NOMO-1 (cell line): ENCODE measurements around the gene CST5.
"Not testable (repeated sequence)": the region's sequence is repeated elsewhere in the genome, so short reads cannot be mapped to it uniquely, and the experiment has no call there.

ENCODE experiments used
- DNase-seq, 2 experiments: peaks; one replicate each; lab custom pipeline; 2025; ENCODE audit not compliant: unreplicated experiment in 2 of 2; lab: John Stamatoyannopoulos, UW

CST5 gene, protein sequence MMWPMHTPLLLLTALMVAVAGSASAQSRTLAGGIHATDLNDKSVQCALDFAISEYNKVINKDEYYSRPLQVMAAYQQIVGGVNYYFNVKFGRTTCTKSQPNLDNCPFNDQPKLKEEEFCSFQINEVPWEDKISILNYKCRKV

DNA sequence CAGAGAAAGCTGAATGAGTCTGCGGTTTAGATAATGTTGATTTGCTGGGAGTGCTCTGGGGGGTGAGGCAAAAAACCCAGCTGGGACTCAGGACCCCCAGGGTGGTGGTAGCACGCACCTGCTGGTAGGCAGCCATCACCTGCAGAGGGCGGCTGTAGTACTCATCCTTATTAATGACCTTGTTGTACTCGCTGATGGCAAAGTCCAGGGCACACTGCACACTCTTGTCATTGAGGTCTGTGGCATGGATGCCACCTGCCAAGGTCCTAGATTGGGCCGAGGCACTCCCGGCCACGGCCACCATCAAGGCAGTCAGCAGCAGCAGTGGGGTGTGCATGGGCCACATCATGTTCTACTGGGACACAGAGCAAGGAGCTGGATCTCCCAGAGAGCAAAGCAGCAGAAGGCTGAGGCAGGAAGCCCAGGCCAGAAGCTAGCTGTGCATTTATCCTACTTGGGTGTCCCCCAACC is at the start of gene CST5:
Gene CST5, minus strand, starts transcription at position 421 of the 471 bp plus-strand sequence. Its CDS starts 72 bp downstream, at position 349.
- DNase-seq = no peak

DNA sequence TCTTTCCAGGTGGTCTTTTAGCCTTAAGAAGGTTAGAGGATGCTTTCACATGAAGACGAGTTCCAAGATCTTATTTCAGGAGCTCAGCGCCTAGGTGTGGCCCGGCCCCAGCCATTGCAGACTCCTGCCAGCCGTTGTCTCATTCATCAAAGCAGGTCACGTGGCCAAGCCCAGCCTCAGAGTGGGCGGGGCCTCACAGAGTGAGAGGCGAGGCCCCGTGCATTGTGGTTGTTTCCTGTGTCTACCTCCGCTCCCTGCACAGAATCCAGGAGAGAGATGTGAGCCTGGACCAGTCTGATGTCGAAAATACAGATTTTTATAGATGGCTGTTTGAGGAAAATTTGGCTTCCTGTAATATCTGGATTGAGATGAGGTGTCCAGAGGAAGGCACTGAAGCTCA is 49.2 kb upstream of the CST5 start:
- no peak for DNase-seq

DNA sequence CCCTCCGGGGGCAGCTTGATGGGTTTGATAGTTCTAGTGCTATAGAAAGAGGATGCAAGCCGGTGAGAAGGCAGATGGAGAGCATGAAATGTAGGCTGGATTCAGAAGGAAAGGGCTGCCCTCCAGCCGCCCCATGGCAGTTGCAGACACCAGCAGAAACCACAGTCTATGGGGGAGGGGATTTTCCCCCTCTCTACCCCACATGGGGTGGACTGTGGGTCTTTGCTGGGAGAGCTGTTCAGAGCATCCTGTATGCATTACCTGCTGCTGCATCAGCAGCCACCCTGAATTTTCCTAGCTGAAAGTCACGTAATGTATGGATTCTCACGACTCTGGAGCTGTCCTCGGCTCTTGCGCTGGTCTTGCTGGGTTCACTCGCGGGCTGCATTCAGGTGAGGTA is 48.8 kb upstream of the CST5 start:
- no peak for DNase-seq

DNA sequence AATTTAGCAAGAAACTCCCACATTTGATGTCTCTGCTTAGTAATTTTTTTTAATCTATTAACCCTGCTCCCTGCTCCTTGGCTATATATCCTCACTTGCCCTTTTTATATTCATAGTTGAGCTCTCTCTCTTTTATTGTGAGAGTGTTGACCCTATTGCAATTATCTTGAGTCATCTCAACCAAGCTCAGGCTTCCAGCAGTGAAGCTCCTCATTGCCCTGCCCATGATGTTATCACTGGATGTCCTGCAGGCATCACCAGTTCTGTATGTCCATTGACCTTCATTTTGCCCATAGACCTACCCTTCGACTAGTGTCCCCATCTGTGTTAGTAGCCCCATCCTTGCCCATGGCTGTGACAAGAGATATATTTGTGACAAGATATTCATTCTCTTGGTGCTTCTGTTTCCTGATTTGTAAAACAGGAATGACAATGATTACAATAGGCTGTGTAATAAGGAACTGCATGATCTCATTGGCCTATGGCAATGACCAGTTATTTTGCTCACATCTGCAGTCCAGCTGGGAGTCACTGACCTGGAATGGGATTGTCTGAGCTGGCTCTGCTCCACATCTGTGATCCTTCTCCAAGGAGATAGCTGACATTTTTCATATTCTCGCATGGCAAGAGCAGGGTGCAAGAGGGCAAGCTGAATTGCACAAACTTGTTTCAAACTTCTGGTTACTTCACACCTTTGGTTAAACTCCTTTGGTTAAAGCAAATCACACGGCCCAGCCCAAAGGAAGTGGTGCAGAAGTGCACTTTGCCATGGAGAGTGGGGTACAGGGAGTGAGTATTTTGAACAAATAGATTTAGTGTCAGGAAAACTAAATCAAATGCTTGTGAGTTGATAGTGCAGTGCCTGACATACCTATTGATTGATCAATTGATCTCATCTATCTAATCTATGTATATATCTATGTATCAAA is 47.7 kb upstream of the CST5 start:
- DNase-seq = no peak

DNA sequence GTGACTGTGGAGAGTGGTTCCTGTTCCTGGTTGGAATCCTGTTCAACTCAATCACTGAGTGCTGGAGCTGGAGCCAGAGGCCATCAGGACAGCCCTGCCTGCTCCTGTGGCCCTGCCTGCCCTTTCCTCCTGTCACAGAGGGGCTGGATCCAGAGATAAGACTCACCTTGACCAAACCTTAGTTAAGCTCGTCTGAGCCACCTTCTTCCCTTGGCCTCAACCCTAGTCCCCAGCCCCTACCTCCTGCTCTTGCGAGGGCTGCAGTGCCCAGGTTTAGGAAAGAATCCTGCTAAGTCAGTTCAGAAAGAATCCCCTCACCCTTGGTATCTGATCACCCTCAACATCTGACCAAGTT is 47.0 kb upstream of the CST5 start:
- no peak for DNase-seq

DNA sequence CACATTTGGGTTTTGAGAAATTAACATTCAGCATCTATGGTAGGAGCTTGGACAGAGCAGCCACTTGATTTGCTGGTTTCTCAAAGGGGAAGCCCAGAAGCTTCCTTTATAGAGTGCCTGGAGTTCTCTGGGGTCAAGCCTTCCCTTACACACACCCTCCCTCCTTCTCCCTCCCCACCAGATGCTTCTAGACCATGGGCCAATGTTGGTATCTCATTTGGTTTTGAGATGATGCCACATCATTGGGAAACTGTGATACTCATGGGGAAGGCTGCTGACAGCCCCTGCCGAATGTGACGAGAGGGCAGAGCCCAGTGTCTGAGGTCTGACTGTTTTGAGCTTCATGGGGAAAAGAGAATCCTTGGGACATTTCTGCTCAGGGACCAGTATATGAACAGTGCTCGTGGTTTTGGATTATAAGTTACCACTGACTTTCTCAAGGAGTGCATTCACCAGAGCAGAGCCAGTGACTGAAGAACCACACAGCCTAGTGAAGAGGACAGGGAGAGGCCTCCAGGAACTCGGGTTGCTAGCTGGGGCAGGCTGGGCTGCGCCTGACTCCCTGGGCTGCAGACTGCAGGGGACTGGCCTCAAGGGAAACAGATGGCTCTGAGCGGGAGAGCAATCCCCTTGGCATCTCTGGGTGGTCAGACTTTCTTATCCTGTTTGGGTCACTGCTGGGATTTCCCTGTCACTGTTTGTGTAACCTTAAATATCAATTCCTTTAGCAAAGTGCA is 46.4 kb upstream of the CST5 start:
- DNase-seq = no peak

DNA sequence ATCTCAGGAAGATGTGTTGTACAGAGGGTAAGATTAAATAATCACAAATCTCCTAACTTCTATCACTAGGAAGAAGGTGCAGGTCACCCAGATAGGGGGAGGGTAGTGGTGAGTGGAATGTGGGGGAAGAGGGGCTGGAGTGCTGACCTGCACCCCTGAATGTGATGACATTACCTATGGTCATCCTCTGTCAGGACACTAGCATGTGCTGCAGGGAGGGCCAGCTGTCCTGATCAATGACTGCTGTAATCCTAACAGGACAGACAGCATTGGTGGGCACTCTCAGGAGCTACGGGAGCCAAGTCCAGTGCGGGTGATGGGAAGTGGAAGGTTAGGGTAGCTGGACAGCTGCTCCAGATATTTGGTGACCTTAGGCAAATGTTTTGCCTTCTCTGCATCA is 45.2 kb upstream of the CST5 start:
- DNase-seq = no peak

DNA sequence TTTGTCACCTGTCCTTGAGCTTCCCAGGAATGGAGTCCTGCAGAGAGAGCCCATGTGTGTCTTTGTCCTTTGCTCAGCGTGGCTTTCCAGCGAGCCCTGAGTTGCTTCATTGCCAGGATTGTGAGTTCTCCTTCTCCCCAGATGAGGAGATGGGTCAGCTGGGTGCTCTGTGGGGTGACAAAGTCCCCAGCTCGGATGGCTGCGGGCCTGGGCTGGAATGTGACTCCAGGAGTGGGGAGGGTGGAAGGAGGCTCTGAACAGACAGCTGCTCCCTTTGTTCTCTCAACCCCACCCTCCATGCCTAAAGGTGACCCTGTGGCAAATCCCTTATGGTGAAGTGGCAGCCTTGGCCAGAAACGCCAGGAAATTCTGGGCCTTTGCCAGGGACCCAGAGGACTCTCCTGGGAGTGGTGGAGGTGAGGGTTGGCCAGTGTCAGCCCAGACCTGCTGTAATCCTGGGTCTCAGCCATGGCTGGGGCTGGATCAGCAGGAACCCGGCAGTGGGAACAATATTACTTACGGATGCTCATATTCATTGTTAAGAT is 44.4 kb upstream of the CST5 start:
- no peak for DNase-seq

DNA sequence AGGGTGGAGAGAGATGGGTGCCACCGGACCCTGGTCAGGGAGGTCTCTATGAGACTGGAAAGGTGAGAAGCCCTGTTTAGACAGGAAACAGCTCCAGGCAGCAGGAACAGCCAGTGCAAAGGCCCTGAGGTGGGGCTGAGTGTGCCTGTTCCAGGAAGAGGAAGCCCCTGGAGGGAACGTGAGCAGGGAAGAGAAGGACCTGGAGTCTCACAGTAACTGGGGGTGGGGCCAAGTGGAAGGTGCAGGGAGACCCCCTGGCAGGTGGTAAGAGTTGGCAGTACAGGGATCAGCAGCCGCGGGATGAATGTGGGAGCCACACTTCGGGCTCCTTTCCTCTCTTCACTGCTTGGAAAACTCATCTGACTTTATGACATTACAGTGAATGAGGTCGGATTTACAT is 43.8 kb upstream of the CST5 start:
- no peak for DNase-seq

DNA sequence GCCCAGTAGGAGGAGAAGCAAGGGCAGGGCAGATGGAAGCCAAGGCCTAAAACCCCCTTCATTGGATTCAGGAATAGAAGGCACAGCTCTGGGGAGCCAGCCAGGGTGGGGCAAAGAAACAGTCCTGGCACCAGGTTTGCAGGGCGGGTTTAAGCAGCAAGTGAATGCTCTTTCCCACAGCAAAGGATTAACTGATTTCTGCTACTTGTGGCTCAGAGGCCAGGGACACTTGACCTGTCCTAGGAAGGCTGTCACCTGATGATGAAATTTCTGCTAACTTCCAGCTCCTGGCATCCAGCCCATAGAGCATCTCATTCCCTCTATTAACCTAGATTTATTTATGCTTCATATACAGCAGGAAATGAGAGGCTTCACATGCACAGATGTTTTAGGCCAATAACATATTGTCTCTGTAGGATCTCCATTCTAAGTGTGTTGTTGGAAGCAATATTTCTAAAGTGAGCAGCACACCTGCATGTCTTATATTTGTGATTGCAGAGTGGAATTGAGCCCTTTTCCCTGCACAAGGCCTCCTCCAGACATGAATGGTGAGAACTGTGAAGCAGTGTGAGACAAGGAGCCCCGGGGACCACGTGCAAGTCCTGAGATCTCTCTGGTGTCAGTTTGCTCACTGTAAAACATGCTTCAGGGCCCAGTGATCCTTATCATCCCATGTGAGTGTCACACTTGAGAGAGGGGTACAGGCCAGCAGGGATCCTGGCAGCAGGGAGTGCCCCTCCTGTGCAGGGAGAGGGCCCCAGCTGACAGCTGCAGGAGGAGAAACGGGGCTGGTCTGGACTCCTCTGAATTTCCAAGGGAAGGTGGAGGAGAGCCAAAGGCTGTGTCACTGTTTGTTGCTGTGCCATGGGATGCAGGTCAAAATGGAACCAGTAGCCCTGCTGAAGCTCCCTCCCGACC is 41.1 kb upstream of the CST5 start:
- no peak for DNase-seq

DNA sequence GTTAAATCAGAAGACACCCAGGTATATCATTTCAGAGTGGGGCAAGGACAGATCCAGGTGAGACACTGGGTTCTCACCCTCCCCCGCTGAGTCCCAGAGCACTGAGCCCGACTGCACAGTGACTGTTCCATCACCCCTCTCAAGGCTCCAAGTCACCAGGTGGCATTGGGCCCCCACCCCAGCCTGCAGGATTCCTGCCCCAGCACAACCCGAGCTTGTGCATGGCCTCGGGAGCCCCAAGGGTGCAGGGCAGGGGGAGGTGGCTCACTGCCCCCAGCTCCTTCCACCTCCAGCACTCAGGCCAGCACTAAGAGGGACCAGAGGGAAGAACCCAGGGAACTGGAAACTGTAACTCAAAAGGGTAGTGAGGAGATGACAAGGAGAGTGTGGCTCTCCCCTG is 39.3 kb upstream of the CST5 start:
- DNase-seq = no peak

DNA sequence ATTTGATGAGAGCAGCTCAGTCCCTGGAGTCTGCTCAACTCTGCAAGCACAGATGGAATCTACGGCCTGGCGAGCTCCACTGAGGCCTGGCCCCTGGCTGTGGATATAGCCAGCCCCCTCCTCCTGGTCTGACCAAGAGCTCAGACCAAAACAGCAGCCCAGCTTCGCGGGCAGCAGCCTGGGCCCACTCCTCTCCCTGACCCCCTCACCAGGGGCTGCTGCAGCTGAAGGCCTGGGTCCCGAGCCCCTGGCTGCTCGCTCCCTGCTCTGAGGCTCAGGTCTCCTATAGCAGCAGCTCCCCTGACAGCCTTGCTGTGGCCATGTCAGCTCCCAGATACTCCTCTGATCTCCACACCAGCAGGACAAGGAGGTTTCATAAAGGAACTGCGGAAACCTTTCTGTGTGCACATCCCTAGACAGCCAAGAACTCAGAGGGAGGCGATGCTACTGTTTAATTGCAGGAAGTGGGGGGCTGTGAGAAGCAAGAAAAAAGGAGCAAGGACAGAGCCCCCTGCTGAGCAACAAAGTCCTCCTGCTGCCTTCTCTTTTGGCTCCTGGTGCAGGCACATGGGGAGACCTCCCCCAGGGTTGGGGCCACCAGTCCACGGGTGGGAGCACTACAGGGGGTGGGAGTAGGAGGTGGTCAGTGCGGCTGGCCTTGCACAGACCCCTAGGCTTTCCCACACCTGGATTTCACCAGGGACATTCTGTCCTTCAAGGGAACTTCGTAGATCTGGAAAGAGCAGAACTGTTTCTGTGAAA is 38.7 kb upstream of the CST5 start:
- DNase-seq = no peak

DNA sequence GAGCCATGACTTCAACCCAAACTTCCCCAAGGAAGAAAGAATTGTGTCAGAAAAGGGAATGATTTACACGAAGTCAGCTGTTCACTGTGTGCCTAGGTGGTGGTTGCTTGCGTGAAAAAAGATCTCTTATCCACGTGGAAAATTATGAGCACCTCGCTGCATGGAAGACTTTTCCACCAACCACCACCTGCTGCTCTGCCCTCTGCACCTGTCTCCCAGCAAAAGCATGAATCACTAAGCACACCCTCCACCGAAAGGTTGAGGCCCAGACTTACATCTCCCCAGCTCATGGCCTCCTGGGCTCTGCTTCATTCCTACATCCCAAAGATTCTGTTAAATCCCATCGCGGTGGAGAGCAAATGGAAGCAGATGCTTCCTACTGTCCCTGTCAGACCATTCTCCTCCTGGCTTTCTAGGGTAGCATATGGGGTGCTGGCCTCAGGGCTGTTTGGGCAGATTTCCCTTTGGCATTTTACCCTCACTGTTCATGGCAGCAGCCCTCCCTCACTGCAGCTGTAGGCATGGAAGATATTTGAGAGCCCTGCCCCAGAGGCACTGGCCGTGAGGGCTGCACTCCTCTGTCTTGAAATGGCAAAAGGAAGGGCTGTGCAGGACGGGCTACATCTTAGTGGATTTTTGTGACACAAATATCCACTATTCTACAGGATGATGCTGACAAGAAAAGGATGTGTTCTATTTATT is 37.6 kb upstream of the CST5 start:
- DNase-seq = no peak

DNA sequence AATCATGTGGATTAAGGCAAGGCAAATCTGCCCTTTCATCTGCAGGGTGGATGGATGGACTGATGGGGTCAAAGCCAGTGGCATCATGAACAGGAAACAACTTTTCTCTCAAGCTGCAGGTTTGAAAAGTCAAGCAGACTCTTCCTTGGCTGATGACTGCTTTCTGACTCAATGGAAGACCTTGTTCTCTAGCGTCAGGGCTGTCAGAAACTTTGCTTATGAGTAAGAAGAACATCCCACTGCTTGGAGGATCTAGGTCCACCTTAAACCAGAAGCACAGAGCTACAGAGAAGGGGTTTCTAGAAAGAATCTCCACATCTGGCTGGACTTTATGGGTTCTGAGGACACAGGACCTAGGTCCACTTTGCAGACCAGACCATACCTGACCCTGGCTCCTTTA is 36.3 kb upstream of the CST5 start:
- DNase-seq = no peak

DNA sequence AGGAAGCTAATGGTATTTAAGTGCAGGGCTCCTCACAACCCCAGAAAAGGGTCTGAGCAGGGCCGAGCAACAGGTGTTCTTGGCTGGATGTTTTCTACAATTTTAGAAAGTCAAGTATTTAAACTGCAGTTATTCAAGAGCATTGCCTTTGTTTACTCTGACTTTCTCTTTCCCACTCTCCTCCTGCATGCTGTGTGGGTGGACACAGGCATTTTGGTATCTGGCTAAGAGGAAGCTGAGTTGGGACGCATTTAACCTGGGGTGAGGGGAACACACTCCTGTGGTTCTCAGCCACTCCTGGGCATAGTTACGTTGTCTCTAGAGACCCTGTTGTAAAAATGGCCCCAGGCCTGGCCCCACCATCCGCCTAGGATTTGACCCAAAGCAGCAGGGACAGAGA is 34.9 kb upstream of the CST5 start:
- not testable (repeated sequence) for DNase-seq

DNA sequence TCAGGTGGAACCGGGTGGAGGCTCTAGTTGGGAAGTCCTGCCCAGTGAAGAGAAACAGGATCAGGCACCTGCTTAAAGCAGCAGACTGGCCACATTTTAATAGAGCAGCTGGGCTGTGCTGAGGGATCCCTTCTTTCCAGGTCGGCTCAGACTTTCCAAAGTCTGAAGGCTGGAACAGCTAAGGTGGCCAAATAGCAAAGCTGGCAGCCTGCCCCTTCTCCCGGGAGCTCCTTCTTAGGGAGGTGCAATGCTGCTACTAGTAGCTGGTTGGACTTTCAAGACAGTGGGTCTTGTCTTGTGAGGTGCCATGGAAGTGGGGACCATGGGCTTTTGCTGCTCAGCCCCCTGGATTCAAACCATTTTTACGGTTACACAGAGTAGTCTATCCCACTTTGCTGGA is 30.7 kb upstream of the CST5 start:
- DNase-seq = no peak

DNA sequence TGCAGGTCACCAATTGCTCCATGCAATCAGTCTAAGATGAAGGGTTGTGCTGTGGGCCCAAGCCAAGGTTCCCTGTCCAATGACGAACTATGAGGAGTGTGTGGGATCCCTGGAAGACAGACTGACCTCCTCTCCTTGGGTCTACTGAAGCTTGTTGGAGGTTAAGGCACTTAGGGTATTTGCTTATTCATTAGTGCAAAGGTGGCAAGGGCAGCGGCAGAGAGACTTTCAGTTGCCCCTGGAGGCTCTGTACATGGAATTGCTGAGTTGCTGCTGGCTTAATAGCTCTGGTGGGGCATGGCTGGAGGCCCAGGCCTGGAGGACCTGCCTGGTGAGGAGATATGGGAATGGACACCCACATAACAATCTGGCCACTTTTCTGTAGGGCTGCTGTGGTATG is 29.8 kb upstream of the CST5 start:
- no peak for DNase-seq

DNA sequence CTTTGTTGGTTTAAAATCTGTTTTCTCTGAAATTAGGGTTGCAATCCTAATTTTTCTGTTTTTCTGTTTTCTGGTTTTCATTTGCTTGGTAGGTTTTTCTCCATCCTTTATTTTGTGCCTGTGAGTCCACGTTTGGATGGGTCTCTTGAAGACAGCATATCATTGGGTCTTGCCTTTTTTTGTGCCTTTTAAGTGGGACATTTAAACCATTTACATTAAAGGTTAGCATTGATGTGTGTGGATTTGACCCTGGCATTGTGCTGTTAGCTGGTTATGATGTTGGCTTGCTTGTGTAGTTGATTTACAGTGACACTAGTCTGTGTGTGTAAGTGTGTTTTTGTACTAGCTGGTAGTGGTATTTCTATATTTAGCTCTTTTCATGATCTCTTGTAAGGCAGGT is 28.0 kb upstream of the CST5 start:
- no peak for DNase-seq

DNA sequence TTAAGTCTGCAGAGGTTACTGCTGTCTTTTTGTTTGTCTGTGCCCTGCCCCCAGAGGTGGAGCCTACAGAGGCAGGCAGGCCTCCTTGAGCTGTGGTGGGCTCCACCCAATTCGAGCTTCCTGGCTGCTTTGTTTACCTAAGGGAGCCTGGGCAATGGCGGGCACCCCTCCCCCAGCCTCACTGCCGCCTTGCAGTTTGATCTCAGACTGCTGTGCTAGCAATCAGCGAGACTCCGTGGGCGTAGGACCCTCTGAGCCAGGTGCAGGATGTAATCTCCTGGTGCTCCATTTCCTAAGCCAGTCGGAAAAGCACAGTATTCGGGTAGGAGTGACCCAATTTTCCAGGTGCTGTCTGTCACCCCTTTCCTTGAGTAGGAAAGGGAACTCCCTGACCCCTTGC is 22.8 kb upstream of the CST5 start:
- not testable (repeated sequence) for DNase-seq
